ENCODE data around the gene CDKN2B-AS1.

CDKN2B-AS1 gene

DNA sequence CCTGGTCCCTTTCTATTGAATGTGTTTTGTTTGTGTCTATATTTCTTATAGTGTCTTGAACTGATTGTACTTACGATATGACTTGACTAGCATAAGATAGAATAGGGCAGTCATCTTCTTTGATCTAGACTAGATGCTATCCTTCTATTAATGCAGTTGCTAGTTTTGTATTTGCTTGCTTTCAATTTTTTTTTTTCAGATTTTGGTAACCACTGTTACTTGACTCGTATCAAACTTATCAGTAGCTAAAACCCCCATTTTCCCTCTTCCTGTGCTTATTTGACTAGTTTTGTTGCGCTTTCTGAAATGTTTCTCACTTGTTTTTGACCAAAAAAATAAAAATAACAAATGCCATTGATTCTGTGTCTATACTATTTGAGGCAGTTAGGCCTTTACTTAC lies 83.5 kb downstream of the CDKN2B-AS1 start:
- TF ChIP-seq, protein P1, sequence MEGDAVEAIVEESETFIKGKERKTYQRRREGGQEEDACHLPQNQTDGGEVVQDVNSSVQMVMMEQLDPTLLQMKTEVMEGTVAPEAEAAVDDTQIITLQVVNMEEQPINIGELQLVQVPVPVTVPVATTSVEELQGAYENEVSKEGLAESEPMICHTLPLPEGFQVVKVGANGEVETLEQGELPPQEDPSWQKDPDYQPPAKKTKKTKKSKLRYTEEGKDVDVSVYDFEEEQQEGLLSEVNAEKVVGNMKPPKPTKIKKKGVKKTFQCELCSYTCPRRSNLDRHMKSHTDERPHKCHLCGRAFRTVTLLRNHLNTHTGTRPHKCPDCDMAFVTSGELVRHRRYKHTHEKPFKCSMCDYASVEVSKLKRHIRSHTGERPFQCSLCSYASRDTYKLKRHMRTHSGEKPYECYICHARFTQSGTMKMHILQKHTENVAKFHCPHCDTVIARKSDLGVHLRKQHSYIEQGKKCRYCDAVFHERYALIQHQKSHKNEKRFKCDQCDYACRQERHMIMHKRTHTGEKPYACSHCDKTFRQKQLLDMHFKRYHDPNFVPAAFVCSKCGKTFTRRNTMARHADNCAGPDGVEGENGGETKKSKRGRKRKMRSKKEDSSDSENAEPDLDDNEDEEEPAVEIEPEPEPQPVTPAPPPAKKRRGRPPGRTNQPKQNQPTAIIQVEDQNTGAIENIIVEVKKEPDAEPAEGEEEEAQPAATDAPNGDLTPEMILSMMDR (conservative IDR thresholded peaks at IDR 0.05; ENCODE audit: low read depth), result no peak
- H3K27ac ChIP-seq, result no peak overlapping the region
- POLR2A ChIA-PET (ENCODE audit: low non-redundant PET), result no interaction called here
- no peak for DNase-seq (ENCODE audit: low spot score)
- CTCF ChIA-PET, result no interaction called here

DNA sequence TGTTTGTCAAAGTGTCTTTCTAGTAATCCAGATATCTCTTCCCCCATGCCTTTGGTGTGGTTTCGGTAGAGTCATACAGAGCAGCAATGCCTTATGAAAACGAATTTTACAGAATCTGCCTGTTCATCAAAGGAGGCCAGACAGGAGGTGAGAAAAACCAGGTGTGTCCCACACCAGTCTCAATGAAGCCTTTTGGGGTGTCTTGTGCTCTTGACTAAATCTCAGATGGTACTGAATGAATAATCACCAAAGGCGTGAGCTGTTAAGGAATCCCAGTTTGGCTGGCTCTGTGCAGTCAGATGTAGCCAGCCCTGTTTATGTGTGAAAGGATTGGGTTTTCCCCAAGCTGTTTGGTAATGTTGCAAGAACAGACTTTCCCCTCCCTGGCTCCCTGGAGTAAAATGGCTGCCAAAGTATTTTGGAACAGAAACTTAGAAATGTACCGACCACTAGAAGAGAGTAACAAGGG lies 85.3 kb downstream of the CDKN2B-AS1 start:
- no peak for DNase-seq (ENCODE audit: low spot score)
- CTCF ChIA-PET, result interaction anchor here (0.6 to 1.3 kb wide), 3 partner anchors 14 to 71 kb away, joined by 3 to 4 read pairs (median 3); partner anchors contain the start of gene CDKN2B
- no peak overlapping the region for H3K27ac ChIP-seq
- POLR2A ChIA-PET (ENCODE audit: low non-redundant PET), result no interaction called here
- TF ChIP-seq, protein P1 (conservative IDR thresholded peaks at IDR 0.05; ENCODE audit: low read depth), result no peak

DNA sequence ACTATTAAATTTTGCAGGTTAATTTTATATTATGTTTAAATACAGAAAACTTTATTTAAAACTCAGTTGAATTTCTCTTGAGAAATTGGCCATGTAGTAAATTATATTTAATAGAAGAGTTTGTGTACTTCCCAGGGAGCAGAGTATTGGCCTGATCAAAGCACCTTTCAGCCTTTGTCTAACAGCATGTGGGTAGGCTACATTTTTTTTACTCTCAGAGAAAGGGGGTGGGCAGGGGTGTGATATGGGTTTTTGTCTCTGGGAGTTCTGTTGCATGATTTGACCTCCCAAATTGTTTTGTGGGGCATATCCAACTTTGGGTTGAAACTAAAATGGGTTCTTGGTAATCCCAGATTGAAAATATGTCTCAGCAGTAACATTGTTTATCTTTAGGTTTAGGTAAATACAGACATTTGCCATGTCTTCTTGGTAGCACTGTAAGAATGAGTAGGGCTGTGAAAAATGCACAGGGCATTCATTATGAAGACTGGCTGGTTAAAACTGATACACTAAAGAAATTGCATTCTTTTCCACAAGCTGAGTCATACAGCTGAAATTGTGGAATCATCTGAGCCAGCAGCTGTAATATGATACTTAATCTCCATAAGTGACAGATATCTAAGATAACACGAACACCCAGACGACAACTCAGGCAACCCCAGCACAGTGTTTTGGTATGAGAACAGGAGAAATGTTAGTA lies 89.9 kb downstream of the CDKN2B-AS1 start:
- peak; percentile 87 for DNase-seq (ENCODE audit: low spot score)
- TF ChIP-seq, protein P1 (conservative IDR thresholded peaks at IDR 0.05; ENCODE audit: low read depth), result no peak
- CTCF ChIA-PET, result interaction anchor here (0.6 to 1.4 kb wide), 4 partner anchors 19 to 133 kb away, joined by 4 to 9 read pairs (median 4); partner anchors contain the start of gene CDKN2B
- H3K27ac ChIP-seq, result no peak overlapping the region
- POLR2A ChIA-PET (ENCODE audit: low non-redundant PET), result no interaction called here

DNA sequence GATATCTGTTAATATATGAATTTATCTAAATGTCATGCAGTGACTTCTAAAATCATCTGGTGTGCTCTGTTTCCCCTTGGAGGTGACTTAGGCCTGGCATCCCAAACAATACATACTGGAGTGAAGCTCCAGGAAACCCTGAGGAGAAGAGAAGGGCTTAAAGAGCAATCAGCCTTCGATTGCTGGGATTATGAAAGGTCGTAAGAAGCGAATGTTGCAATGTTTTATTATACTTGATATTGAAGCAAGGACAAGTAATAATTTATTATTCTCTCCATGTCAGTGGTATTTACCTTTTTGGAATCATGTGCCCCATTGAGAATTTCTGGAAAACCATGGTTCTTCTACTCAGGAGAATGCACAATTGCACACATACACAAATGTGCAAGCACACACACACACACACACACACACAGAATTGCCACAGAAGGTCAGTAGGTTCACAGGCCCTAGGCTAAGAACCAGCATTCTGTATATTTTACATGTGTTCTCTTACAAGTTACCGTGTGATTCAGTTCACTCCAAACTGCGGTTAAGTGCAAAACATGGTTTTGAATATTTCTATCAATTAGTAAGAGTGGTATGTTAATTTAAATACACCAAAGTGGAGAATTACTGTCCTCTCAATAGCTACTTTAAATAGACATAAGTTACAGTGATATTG lies 93.6 kb downstream of the CDKN2B-AS1 start:
- ChIA-PET CTCF (no interaction called here), POLR2A (ENCODE audit: low non-redundant PET) (no interaction called here)
- no peak for DNase-seq (ENCODE audit: low spot score)
- no peak overlapping the region for H3K27ac ChIP-seq
- TF ChIP-seq, protein P1 (conservative IDR thresholded peaks at IDR 0.05; ENCODE audit: low read depth), result no peak

DNA sequence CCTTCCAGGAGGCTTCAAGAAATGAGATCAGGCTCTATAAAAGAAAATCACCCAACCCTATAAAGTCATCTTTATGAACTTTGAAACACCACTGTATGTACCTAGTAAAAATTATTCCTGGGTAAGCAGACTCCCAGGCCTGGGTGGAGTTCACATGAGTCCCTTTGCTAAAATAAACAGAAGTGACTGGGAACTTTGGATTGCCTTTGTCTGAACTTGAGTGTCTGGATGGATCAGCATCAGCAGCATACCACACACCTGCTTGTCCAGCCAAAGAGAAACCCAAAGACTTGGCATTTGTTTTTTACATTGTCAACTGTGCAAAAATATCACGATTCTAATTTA lies 94.1 kb downstream of the CDKN2B-AS1 start:
- TF ChIP-seq, protein P1 (conservative IDR thresholded peaks at IDR 0.05; ENCODE audit: low read depth), result no peak
- no peak overlapping the region for H3K27ac ChIP-seq
- ChIA-PET CTCF (no interaction called here), POLR2A (ENCODE audit: low non-redundant PET) (no interaction called here)
- DNase-seq (ENCODE audit: low spot score), result no peak

DNA sequence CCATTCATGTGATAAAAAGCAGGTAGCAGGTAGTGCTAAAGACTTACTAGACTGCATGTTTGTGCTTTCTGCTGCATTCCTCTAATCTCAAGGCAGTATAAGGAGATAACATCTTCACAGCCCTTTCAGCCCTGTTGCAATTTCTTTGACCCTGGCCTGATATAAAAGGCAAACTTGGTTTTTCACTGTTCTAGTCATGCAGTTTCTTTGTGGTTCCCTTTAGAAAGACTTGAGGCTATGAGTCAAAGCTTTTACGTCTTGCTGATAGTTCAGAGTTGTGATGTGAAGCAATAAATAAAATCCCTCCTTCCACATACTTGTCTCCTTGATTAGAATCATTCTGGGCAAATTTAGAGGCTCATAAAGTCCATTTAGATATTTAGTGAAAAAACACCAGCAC lies 103.1 kb downstream of the CDKN2B-AS1 start:
- ChIA-PET CTCF (no interaction called here), POLR2A (ENCODE audit: low non-redundant PET) (no interaction called here)
- TF ChIP-seq, protein P1 (conservative IDR thresholded peaks at IDR 0.05; ENCODE audit: low read depth), result no peak
- DNase-seq (ENCODE audit: low spot score), result no peak
- H3K27ac ChIP-seq, result no peak overlapping the region
